Mesenchymal stem cell (in vitro differentiated cells and primary cell): ENCODE results near the gene FGFRL1.

ENCODE experiments used
- DNase-seq: peaks from one replicate; pipeline ENCODE4 v3.0.0-alpha.2; 2013
- H2AFZ ChIP-seq: one replicate; pipeline ENCODE4 v1.6.1; 2013; ENCODE audit warnings: low read depth, mild to moderate bottlenecking, control low read depth, inconsistent platforms, low read length, moderate library complexity
- H2AK5ac ChIP-seq: 2 replicates; pipeline ENCODE4 v1.6.1; 2013; ENCODE audit warnings: low read length, moderate library complexity, mild to moderate bottlenecking, inconsistent platforms; ENCODE audit not compliant: severe bottlenecking
- H2BK120ac ChIP-seq: one replicate; pipeline ENCODE4 v1.6.1; 2013; ENCODE audit warnings: low read depth, mild to moderate bottlenecking, inconsistent platforms, low read length, moderate library complexity
- H2BK12ac ChIP-seq, 2 experiments: one replicate each; pipeline ENCODE4 v1.6.1; 2013; ENCODE audit warnings: inconsistent platforms in 2 of 2, low read length in 2 of 2, mild to moderate bottlenecking in 2 of 2, moderate library complexity in 2 of 2, control low read depth in 1 of 2
- H2BK15ac ChIP-seq: one replicate; pipeline ENCODE4 v1.6.1; 2013; ENCODE audit warnings: mild to moderate bottlenecking, low read depth, inconsistent platforms; ENCODE audit not compliant: poor library complexity, severe bottlenecking
- H2BK5ac ChIP-seq: 2 replicates; pipeline ENCODE4 v1.6.1; 2013; ENCODE audit warnings: low read depth, mild to moderate bottlenecking, low read length, control low read depth, inconsistent platforms; ENCODE audit not compliant: poor library complexity, severe bottlenecking
- H3K14ac ChIP-seq, 2 experiments: one replicate each; pipeline ENCODE4 v1.6.1; 2013; ENCODE audit warnings: inconsistent platforms in 2 of 2, low read length in 2 of 2, control low read depth in 1 of 2, mild to moderate bottlenecking in 1 of 2, moderate library complexity in 1 of 2
- H3K18ac ChIP-seq, 2 experiments: one replicate each; pipeline ENCODE4 v1.6.1; 2013; ENCODE audit warnings: inconsistent platforms in 2 of 2, low read length in 2 of 2, control low read depth in 1 of 2, low read depth in 1 of 2, mild to moderate bottlenecking in 1 of 2
- H3K23ac ChIP-seq, 2 experiments: one replicate each; pipeline ENCODE4 v1.6.1; 2013; ENCODE audit warnings: inconsistent platforms in 2 of 2, low read length in 2 of 2, mild to moderate bottlenecking in 2 of 2, moderate library complexity in 2 of 2, control low read depth in 1 of 2
- H3K27ac ChIP-seq: 2 replicates; pipeline ENCODE4 v1.5.1; 2013; ENCODE audit warnings: mild to moderate bottlenecking, moderate library complexity, low read length, control low read depth, inconsistent platforms; ENCODE audit not compliant: poor library complexity, severe bottlenecking
- H3K27me3 ChIP-seq, 2 experiments: 2 replicates each; pipeline versions ENCODE4 v1.6.1 to v1.7.0; 2013; ENCODE audit warnings: low read length in 2 of 2, mild to moderate bottlenecking in 2 of 2, moderate library complexity in 2 of 2, control low read depth in 1 of 2, inconsistent platforms in 1 of 2; ENCODE audit not compliant: control insufficient read depth in 1 of 2, insufficient read depth in 1 of 2
- H3K36me3 ChIP-seq, 2 experiments: 2 replicates each; pipeline versions ENCODE4 v1.6.1 to v1.7.0; 2013; ENCODE audit warnings: low read length in 2 of 2, control low read depth in 1 of 2, inconsistent platforms in 1 of 2, low read depth in 1 of 2, mild to moderate bottlenecking in 1 of 2; ENCODE audit not compliant: insufficient read depth in 2 of 2, control insufficient read depth in 1 of 2
- H3K4ac ChIP-seq, 2 experiments: one replicate each; pipeline ENCODE4 v1.6.1; 2013; ENCODE audit warnings: inconsistent platforms in 2 of 2, low read length in 2 of 2, mild to moderate bottlenecking in 2 of 2, moderate library complexity in 2 of 2, control low read depth in 1 of 2, low read depth in 1 of 2
- H3K4me1 ChIP-seq: 2 replicates; pipeline ENCODE4 v1.6.1; 2013; ENCODE audit warnings: low read depth, low read length, control low read depth; ENCODE audit not compliant: control insufficient read depth, insufficient read depth
- H3K4me2 ChIP-seq: 2 replicates; pipeline ENCODE4 v1.6.1; 2013; ENCODE audit warnings: low read length, mild to moderate bottlenecking, inconsistent platforms; ENCODE audit not compliant: poor library complexity, severe bottlenecking
- H3K4me3 ChIP-seq, 2 experiments: 2 replicates each; pipeline versions ENCODE4 v1.5.1 to v1.7.0; 2013; ENCODE audit warnings: low read length in 2 of 2, mild to moderate bottlenecking in 2 of 2, control low read depth in 1 of 2, low read depth in 1 of 2; ENCODE audit not compliant: insufficient read depth in 1 of 2
- H3K79me1 ChIP-seq: replicated peaks from 2 replicates; pipeline ENCODE4 v1.6.1; 2013; ENCODE audit warnings: mild to moderate bottlenecking, control low read depth, low read length, inconsistent platforms; ENCODE audit not compliant: poor library complexity, severe bottlenecking
- H3K9ac ChIP-seq: 2 replicates; pipeline ENCODE4 v1.7.0; 2013; ENCODE audit warnings: mild to moderate bottlenecking, low read length, moderate library complexity
- H3K9me3 ChIP-seq: 2 replicates; pipeline ENCODE4 v1.7.0; 2013; ENCODE audit warnings: mild to moderate bottlenecking, low read length; ENCODE audit not compliant: control insufficient read depth
- H4K8ac ChIP-seq: one replicate; pipeline ENCODE4 v1.6.1; 2013; ENCODE audit warnings: inconsistent platforms, mild to moderate bottlenecking, low read length, moderate library complexity
- H4K91ac ChIP-seq: one replicate; pipeline ENCODE4 v1.6.1; 2013; ENCODE audit warnings: mild to moderate bottlenecking, low read length, inconsistent platforms
- WGBS: methylation state at CpG from one replicate; pipeline ENCODE4 v1.1.7; 2013; ENCODE audit warnings: mixed read lengths; 5-methylcytosine and 5-hydroxymethylcytosine counted together

Gene FGFRL1

GRCh38 chr4:1055721-1056590, 44.5 kb downstream of the FGFRL1 start:
- Histone ChIP-seq H3K4me2 (no peak overlapping the region), H3K9ac (peak overlapping the region; percentile 15), H4K91ac (no peak overlapping the region), H3K4me3 (peak overlapping the region; percentile 8 to 28), H2BK5ac (no peak overlapping the region), H4K8ac (peak overlapping the region; percentile 39), H3K4ac (no peak overlapping the region), H3K36me3 (no peaks in the 10 kb centered on the region), H3K79me1 (no peaks in the 10 kb centered on the region), H2AFZ (no peak overlapping the region), H3K14ac (no peak overlapping the region), H2BK12ac (no peak overlapping the region), H3K18ac (no peak overlapping the region), H3K23ac (no peak overlapping the region), H2BK15ac (no peak overlapping the region), H2AK5ac (no peak overlapping the region), H2BK120ac (no peak overlapping the region), H3K9me3 (no peaks in the 10 kb centered on the region), H3K4me1 (peaks cover 11% of the 10 kb centered on the region), H3K27ac (no peak overlapping the region), H3K27me3 (peaks cover 38 to 41% of the 10 kb centered on the region in 2 experiments)
- WGBS = 67% methylated on average over 31 of the region's 34 CpGs
- DNase-seq = peak; percentile 13

GRCh38 chr4:1056671-1057402, 45.4 kb downstream of the FGFRL1 start:
- Histone ChIP-seq H3K18ac (no peak overlapping the region), H3K4me2 (no peak overlapping the region), H2BK15ac (no peak overlapping the region), H3K79me1 (no peaks in the 10 kb centered on the region), H2AK5ac (no peak overlapping the region), H3K9ac (no peak overlapping the region), H3K27me3 (peaks cover 44 to 50% of the 10 kb centered on the region in 2 experiments), H3K9me3 (no peaks in the 10 kb centered on the region), H4K91ac (no peak overlapping the region), H3K23ac (no peak overlapping the region), H2BK120ac (no peak overlapping the region), H2BK12ac (no peak overlapping the region), H3K4me3 (peak overlapping the region in 1 of 2 experiments; percentile 14), H3K36me3 (no peaks in the 10 kb centered on the region), H3K27ac (no peak overlapping the region), H2BK5ac (no peak overlapping the region), H3K4ac (no peak overlapping the region), H4K8ac (no peak overlapping the region), H3K14ac (no peak overlapping the region), H3K4me1 (peaks cover 13% of the 10 kb centered on the region), H2AFZ (no peak overlapping the region)
- WGBS = 88% methylated on average over 27 of the region's 28 CpGs
- DNase-seq = no peak

- Histone ChIP-seq H2BK15ac (no peak overlapping the region), H3K4me3 (no peak overlapping the region), H3K23ac (no peak overlapping the region), H3K14ac (no peak overlapping the region), H3K79me1 (no peaks in the 10 kb centered on the region), H3K4me2 (no peak overlapping the region), H2AFZ (no peak overlapping the region), H3K36me3 (no peaks in the 10 kb centered on the region), H3K9me3 (no peaks in the 10 kb centered on the region), H2BK12ac (no peak overlapping the region), H2BK120ac (no peak overlapping the region), H2BK5ac (no peak overlapping the region), H3K27me3 (peaks cover 44 to 54% of the 10 kb centered on the region in 2 experiments), H3K4ac (no peak overlapping the region), H3K18ac (no peak overlapping the region), H3K4me1 (peaks cover 9% of the 10 kb centered on the region), H3K9ac (no peak overlapping the region), H3K27ac (no peak overlapping the region), H4K91ac (no peak overlapping the region), H2AK5ac (no peak overlapping the region), H4K8ac (no peak overlapping the region)
- no peak for DNase-seq
- WGBS = 87% methylated on average over 7 of the region's 7 CpGs
Measured at GRCh38 chr4:1057403-1057745, 45.9 kb downstream of the FGFRL1 start.
